GM21825 (cell line): Measurements from ENCODE around the gene ANKRD62.

Source experiments
- ATAC-seq: cut with Tn5 transposase; IDR thresholded peaks from one replicate; pipeline ENCODE4 v1.9.1; 2021; ENCODE audit warnings: mild to moderate bottlenecking, moderate library complexity; ENCODE audit not compliant: unreplicated experiment

Gene ANKRD62

GRCh38 chr18:12165038-12165768 is 71.6 kb downstream of the ANKRD62 start:
- no peak for ATAC-seq
